ENCODE measurements around the gene NUMBL.

DNA sequence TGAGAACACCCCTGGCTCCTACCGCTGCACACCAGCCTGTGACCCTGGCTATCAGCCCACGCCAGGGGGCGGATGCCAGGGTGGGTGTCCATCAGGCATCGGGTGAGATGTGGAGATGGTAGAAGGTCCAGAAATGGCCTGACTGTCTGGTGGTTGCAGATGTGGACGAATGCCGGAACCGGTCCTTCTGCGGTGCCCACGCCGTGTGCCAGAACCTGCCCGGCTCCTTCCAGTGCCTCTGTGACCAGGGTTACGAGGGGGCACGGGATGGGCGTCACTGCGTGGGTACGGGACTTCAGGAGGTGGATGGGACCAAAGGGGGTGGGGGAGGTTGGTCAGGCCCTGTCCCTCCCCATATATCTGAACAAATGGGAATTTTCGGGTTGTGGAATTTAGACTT lies 73.5 kb downstream of the NUMBL start:
- TF ChIP-seq, protein P1, sequence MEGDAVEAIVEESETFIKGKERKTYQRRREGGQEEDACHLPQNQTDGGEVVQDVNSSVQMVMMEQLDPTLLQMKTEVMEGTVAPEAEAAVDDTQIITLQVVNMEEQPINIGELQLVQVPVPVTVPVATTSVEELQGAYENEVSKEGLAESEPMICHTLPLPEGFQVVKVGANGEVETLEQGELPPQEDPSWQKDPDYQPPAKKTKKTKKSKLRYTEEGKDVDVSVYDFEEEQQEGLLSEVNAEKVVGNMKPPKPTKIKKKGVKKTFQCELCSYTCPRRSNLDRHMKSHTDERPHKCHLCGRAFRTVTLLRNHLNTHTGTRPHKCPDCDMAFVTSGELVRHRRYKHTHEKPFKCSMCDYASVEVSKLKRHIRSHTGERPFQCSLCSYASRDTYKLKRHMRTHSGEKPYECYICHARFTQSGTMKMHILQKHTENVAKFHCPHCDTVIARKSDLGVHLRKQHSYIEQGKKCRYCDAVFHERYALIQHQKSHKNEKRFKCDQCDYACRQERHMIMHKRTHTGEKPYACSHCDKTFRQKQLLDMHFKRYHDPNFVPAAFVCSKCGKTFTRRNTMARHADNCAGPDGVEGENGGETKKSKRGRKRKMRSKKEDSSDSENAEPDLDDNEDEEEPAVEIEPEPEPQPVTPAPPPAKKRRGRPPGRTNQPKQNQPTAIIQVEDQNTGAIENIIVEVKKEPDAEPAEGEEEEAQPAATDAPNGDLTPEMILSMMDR (IDR thresholded peaks at IDR 0.05): no peak
- TF ChIP-seq POLR2A (IDR thresholded peaks at IDR 0.05) (no peak), EP300 (IDR thresholded peaks at IDR 0.05) (no peak), POLR2AphosphoS5 (IDR thresholded peaks at IDR 0.05) (no peak)
